ENCODE data around the gene ETV3L.

GRCh38 chr1:157045250-157046218 lies 54.1 kb downstream of the ETV3L start, which contains the start of gene ARHGEF11:
- TF ChIP-seq, protein P1, sequence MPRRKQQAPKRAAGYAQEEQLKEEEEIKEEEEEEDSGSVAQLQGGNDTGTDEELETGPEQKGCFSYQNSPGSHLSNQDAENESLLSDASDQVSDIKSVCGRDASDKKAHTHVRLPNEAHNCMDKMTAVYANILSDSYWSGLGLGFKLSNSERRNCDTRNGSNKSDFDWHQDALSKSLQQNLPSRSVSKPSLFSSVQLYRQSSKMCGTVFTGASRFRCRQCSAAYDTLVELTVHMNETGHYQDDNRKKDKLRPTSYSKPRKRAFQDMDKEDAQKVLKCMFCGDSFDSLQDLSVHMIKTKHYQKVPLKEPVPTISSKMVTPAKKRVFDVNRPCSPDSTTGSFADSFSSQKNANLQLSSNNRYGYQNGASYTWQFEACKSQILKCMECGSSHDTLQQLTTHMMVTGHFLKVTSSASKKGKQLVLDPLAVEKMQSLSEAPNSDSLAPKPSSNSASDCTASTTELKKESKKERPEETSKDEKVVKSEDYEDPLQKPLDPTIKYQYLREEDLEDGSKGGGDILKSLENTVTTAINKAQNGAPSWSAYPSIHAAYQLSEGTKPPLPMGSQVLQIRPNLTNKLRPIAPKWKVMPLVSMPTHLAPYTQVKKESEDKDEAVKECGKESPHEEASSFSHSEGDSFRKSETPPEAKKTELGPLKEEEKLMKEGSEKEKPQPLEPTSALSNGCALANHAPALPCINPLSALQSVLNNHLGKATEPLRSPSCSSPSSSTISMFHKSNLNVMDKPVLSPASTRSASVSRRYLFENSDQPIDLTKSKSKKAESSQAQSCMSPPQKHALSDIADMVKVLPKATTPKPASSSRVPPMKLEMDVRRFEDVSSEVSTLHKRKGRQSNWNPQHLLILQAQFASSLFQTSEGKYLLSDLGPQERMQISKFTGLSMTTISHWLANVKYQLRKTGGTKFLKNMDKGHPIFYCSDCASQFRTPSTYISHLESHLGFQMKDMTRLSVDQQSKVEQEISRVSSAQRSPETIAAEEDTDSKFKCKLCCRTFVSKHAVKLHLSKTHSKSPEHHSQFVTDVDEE (CRISPR knock-in tag; IDR thresholded peaks at IDR 0.05) = no peak
- TF ChIP-seq, protein P2, sequence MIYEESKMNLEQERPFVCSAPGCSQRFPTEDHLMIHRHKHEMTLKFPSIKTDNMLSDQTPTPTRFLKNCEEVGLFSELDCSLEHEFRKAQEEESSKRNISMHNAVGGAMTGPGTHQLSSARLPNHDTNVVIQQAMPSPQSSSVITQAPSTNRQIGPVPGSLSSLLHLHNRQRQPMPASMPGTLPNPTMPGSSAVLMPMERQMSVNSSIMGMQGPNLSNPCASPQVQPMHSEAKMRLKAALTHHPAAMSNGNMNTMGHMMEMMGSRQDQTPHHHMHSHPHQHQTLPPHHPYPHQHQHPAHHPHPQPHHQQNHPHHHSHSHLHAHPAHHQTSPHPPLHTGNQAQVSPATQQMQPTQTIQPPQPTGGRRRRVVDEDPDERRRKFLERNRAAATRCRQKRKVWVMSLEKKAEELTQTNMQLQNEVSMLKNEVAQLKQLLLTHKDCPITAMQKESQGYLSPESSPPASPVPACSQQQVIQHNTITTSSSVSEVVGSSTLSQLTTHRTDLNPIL (CRISPR knock-in tag; IDR thresholded peaks at IDR 0.05; ENCODE audit: low read depth) = no peak
- TF ChIP-seq ZNF70 (CRISPR knock-in tag; IDR thresholded peaks at IDR 0.05) = no peak
- TF ChIP-seq ESRRG (CRISPR knock-in tag; IDR thresholded peaks at IDR 0.05) = no peak
- TF ChIP-seq ZNF565 (CRISPR knock-in tag; conservative IDR thresholded peaks at IDR 0.05; ENCODE audit: low read depth) = no peak
- TF ChIP-seq ZFP30 (CRISPR knock-in tag; IDR thresholded peaks at IDR 0.05) = no peak
- TF ChIP-seq ZFP3 (CRISPR knock-in tag; IDR thresholded peaks at IDR 0.05) = no peak
- no peak for TF ChIP-seq POU6F1 (CRISPR knock-in tag; IDR thresholded peaks at IDR 0.05; ENCODE audit: borderline replicate concordance, low read depth)
- no peak for TF ChIP-seq ARNTL (CRISPR knock-in tag; IDR thresholded peaks at IDR 0.05; ENCODE audit: borderline replicate concordance, low read depth)
- no peak for TF ChIP-seq GLIS3 (CRISPR knock-in tag; IDR thresholded peaks at IDR 0.05)
- TF ChIP-seq RARB (CRISPR knock-in tag; IDR thresholded peaks at IDR 0.05) = no peak
- no peak for TF ChIP-seq ISL1 (CRISPR knock-in tag; IDR thresholded peaks at IDR 0.05)

Data from SK-N-SH treated with all-trans-retinoic acid at 6 μM for 48 hours (cell line).